GM12875 (cell line): Measurements from ENCODE around the gene CELF2.

Experiments used
- H3K4me3 ChIP-seq: one replicate; pipeline ENCODE4 v1.5.1; 2011; ENCODE audit warnings: low read depth, low read length, control low read depth
- TF ChIP-seq, protein P1 (sequence below): IDR thresholded peaks from 2 replicates; pipeline ENCODE4 v1.5.1; 2011; ENCODE audit warnings: low read depth, mild to moderate bottlenecking, control low read depth, inconsistent platforms, low read length, moderate library complexity, borderline replicate concordance; ENCODE audit not compliant: insufficient read depth

CELF2 gene

GRCh38 chr10:11112718-11113117 is 95.0 kb downstream of the CELF2 start:
- TF ChIP-seq, protein P1, sequence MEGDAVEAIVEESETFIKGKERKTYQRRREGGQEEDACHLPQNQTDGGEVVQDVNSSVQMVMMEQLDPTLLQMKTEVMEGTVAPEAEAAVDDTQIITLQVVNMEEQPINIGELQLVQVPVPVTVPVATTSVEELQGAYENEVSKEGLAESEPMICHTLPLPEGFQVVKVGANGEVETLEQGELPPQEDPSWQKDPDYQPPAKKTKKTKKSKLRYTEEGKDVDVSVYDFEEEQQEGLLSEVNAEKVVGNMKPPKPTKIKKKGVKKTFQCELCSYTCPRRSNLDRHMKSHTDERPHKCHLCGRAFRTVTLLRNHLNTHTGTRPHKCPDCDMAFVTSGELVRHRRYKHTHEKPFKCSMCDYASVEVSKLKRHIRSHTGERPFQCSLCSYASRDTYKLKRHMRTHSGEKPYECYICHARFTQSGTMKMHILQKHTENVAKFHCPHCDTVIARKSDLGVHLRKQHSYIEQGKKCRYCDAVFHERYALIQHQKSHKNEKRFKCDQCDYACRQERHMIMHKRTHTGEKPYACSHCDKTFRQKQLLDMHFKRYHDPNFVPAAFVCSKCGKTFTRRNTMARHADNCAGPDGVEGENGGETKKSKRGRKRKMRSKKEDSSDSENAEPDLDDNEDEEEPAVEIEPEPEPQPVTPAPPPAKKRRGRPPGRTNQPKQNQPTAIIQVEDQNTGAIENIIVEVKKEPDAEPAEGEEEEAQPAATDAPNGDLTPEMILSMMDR: no peak
- no peak overlapping the region for H3K4me3 ChIP-seq

DNA sequence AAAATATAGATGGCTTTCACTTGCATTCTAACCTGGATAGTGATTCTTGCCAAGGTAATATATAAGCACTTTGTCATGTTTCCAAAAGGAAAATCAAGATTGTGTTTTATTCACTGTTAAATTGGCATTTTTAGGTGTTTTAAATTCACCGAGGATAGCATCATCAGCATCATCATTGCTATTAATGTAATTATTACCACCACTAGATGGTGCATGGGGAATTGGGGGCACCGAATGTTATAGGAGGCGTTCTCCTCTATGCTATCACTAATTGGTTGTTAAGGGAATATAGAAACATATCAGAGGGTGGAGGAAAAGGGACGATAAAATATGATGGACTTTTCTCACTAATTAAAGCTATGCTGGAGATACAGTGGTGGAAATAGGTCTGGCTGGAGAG is 95.5 kb downstream of the CELF2 start:
- TF ChIP-seq, protein P1: peak; percentile 31; the same call in 1 of the 2 replicates
- no peak overlapping the region for H3K4me3 ChIP-seq

DNA sequence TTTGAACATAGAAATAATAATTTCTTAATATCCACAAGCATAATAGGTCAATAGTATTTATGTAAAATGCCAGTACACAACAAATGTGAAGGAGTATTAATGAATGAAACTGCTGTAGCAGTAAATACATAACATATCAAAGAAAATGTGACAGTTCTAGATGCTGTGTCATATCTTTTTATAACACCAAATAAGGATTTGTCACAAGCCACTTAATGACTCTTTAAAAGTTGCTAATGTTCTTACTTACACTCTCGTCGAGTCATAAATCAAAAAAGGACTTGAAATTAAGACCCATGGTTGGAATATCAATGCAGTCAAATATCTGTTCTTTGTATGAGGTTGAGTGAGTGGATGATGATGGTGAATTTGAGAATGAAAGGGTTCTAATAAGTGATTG is 96.6 kb downstream of the CELF2 start:
- TF ChIP-seq, protein P1: no peak

DNA sequence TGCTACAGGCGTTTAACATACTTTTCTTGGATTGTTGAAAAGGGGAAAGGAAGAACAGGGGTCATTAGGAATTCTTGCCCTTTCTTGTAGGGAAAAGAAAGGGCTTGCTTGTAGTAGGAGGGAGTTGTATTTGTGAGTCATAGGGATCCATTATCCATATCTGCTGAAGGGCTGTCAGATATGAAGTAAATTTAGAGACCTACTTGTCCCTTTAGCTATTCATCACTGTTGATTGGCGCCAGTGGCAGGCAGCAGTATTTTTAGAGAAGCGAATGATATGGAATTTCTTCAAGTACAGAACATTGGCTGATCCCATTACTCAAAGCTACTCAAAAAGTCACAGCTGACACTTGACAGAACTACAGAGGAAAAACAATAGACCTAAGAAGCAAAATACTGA is 97.7 kb downstream of the CELF2 start:
- TF ChIP-seq, protein P1: no peak
- H3K4me3 ChIP-seq: no peak overlapping the region

More for the DNA sequence above, 96.6 kb downstream of the CELF2 start:
- no peak overlapping the region for H3K4me3 ChIP-seq

- TF ChIP-seq, protein P1: no peak
- H3K4me3 ChIP-seq: no peak overlapping the region
These were observed 98.7 kb downstream of the CELF2 start for GRCh38 chr10:11116361-11116760.

GRCh38 chr10:11116817-11117216 is 99.1 kb downstream of the CELF2 start:
- TF ChIP-seq, protein P1: no peak
- H3K4me3 ChIP-seq: no peak overlapping the region

- H3K4me3 ChIP-seq: no peak overlapping the region
- TF ChIP-seq, protein P1: no peak
These were observed 101.0 kb downstream of the CELF2 start for GRCh38 chr10:11118686-11119085.
